Effector memory CD8-positive, alpha-beta T cell (primary cell): ENCODE data around the gene TM4SF1.

Source experiments
- ATAC-seq: fragments of 150-1000 bp; cut with Tn5 transposase; replicated peaks from 2 replicates; pipeline ENCODE4 v1.10.0; 2021; ENCODE audit warnings: mild to moderate bottlenecking, moderate library complexity
- DNase-seq, 3 experiments: peaks; one replicate each; pipeline ENCODE4 v3.0.0; 2021
- H3K27ac Mint-ChIP-seq, 2 donors: one replicate each; pipeline ENCODE4 v1.8.0; 2022; ENCODE audit warnings: mild to moderate bottlenecking in 2 of 2, mixed read lengths in 2 of 2, moderate library complexity in 2 of 2
- H3K27me3 Mint-ChIP-seq, 2 donors: one replicate each; pipeline ENCODE4 v1.8.0; 2022; ENCODE audit warnings: mixed read lengths in 2 of 2
- H3K36me3 Mint-ChIP-seq: one replicate; pipeline ENCODE4 v1.8.0; 2022; ENCODE audit warnings: mild to moderate bottlenecking, moderate library complexity, mixed read lengths; ENCODE audit not compliant: insufficient read depth
- H3K4me1 Mint-ChIP-seq, 2 donors: one replicate each; pipeline ENCODE4 v1.8.0; 2022; ENCODE audit warnings: low read depth in 2 of 2, mixed read lengths in 2 of 2
- H3K4me3 Mint-ChIP-seq, 2 donors: one replicate each; pipeline ENCODE4 v1.8.0; 2022; ENCODE audit warnings: mild to moderate bottlenecking in 2 of 2, mixed read lengths in 2 of 2, moderate library complexity in 2 of 2
- H3K9me3 Mint-ChIP-seq, 2 donors: one replicate each; pipeline ENCODE4 v1.8.0; 2022; ENCODE audit warnings: mixed read lengths in 2 of 2
- total RNA-seq, 9 experiments: gene quantifications; one replicate each; lab custom pipeline; 2026; lab: John Stamatoyannopoulos, UW

The TM4SF1 gene
- 0 to 0.13 (median 0) reads per million in 9 experiments for total RNA-seq

- Mint-ChIP-seq H3K27me3 (peaks cover 32 to 47% of the 10 kb centered on the region in 2 donors), H3K4me3 (no peak within 1 kb of the TSS), H3K27ac (peak within 1 kb of the TSS in 1 of 2 donors; percentile 15), H3K9me3 (no peaks in the 10 kb centered on the region), H3K4me1 (no peaks in the 10 kb centered on the region), H3K36me3 (no peaks in the 10 kb centered on the region)
- no peak for ATAC-seq
- DNase-seq, result no peak
These were observed at the start of gene TM4SF1 for GRCh38 chr3:149377408-149378364. Gene TM4SF1 (minus strand): TSS chr3:149377649. CDS start chr3:149377547, 102 bp downstream.

- H3K27ac Mint-ChIP-seq, result no peak overlapping the region
- DNase-seq (no peak), ATAC-seq (no peak)
These were observed 48.9 kb upstream of the TM4SF1 start for GRCh38 chr3:149426325-149426724.

GRCh38 chr3:149424918-149425317 is 47.5 kb upstream of the TM4SF1 start:
- DNase-seq, result no peak
- H3K27me3 Mint-ChIP-seq, result peaks cover 17 to 37% of the 10 kb centered on the region in 2 donors
- H3K27ac Mint-ChIP-seq, result no peak overlapping the region
- H3K4me1 Mint-ChIP-seq, result no peaks in the 10 kb centered on the region
- no peak for ATAC-seq
- H3K9me3 Mint-ChIP-seq, result no peaks in the 10 kb centered on the region
- no peak overlapping the region for H3K4me3 Mint-ChIP-seq
- H3K36me3 Mint-ChIP-seq, result no peaks in the 10 kb centered on the region

More at GRCh38 chr3:149426325-149426724, 48.9 kb upstream of the TM4SF1 start:
- Mint-ChIP-seq H3K9me3 (no peaks in the 10 kb centered on the region), H3K4me1 (no peaks in the 10 kb centered on the region), H3K27me3 (peaks cover 14 to 34% of the 10 kb centered on the region in 2 donors), H3K4me3 (no peak overlapping the region), H3K36me3 (no peaks in the 10 kb centered on the region)

- H3K4me3 Mint-ChIP-seq, result no peak overlapping the region
- DNase-seq, result no peak
These were observed 44.3 kb upstream of the TM4SF1 start for GRCh38 chr3:149421764-149422163.

GRCh38 chr3:149419816-149420215 is 42.4 kb upstream of the TM4SF1 start:
- no peak for ATAC-seq
- DNase-seq, result no peak
- H3K4me1 Mint-ChIP-seq, result peaks cover 0 to 2% of the 10 kb centered on the region in 2 donors
- H3K27me3 Mint-ChIP-seq, result peaks cover 11 to 40% of the 10 kb centered on the region in 2 donors
- H3K36me3 Mint-ChIP-seq, result no peaks in the 10 kb centered on the region
- H3K27ac Mint-ChIP-seq, result no peak overlapping the region
- H3K4me3 Mint-ChIP-seq, result no peak overlapping the region
- no peaks in the 10 kb centered on the region for H3K9me3 Mint-ChIP-seq

More at GRCh38 chr3:149421764-149422163, 44.3 kb upstream of the TM4SF1 start:
- Mint-ChIP-seq H3K9me3 (no peaks in the 10 kb centered on the region), H3K4me1 (no peaks in the 10 kb centered on the region), H3K27me3 (peaks cover 7 to 27% of the 10 kb centered on the region in 2 donors), H3K27ac (no peak overlapping the region), H3K36me3 (no peaks in the 10 kb centered on the region)
- ATAC-seq, result no peak

- H3K9me3 Mint-ChIP-seq, result no peaks in the 10 kb centered on the region
- no peak overlapping the region for H3K27ac Mint-ChIP-seq
- no peaks in the 10 kb centered on the region for H3K36me3 Mint-ChIP-seq
- peaks cover 0 to 2% of the 10 kb centered on the region in 2 donors for H3K4me1 Mint-ChIP-seq
- no peak for ATAC-seq
- H3K4me3 Mint-ChIP-seq, result no peak overlapping the region
- no peak for DNase-seq
- peaks cover 11 to 31% of the 10 kb centered on the region in 2 donors for H3K27me3 Mint-ChIP-seq
These were observed 40.3 kb upstream of the TM4SF1 start for GRCh38 chr3:149417727-149418126.

GRCh38 chr3:149417174-149417573 is 39.7 kb upstream of the TM4SF1 start:
- peaks cover 11 to 26% of the 10 kb centered on the region in 2 donors for H3K27me3 Mint-ChIP-seq
- no peak for DNase-seq
- peaks cover 0 to 2% of the 10 kb centered on the region in 2 donors for H3K4me1 Mint-ChIP-seq
- ATAC-seq, result no peak
- no peaks in the 10 kb centered on the region for H3K9me3 Mint-ChIP-seq
- no peak overlapping the region for H3K27ac Mint-ChIP-seq
- H3K36me3 Mint-ChIP-seq, result no peaks in the 10 kb centered on the region
- H3K4me3 Mint-ChIP-seq, result no peak overlapping the region

- peaks cover 0 to 2% of the 10 kb centered on the region in 2 donors for H3K4me1 Mint-ChIP-seq
- H3K27me3 Mint-ChIP-seq, result peaks cover 5 to 24% of the 10 kb centered on the region in 2 donors
- H3K9me3 Mint-ChIP-seq, result no peaks in the 10 kb centered on the region
- ATAC-seq (no peak), DNase-seq (no peak)
- H3K4me3 Mint-ChIP-seq, result no peak overlapping the region
- H3K27ac Mint-ChIP-seq, result no peak overlapping the region
- H3K36me3 Mint-ChIP-seq, result no peaks in the 10 kb centered on the region
These were observed 38.0 kb upstream of the TM4SF1 start for GRCh38 chr3:149415484-149415883.

GRCh38 chr3:149414557-149415231 is 37.2 kb upstream of the TM4SF1 start:
- no peak overlapping the region for H3K27ac Mint-ChIP-seq
- DNase-seq (no peak), ATAC-seq (no peak)
- peaks cover 5 to 18% of the 10 kb centered on the region in 2 donors for H3K27me3 Mint-ChIP-seq
- H3K36me3 Mint-ChIP-seq, result no peaks in the 10 kb centered on the region
- peaks cover 0 to 2% of the 10 kb centered on the region in 2 donors for H3K4me1 Mint-ChIP-seq
- H3K9me3 Mint-ChIP-seq, result no peaks in the 10 kb centered on the region
- H3K4me3 Mint-ChIP-seq, result no peak overlapping the region

- H3K36me3 Mint-ChIP-seq, result no peaks in the 10 kb centered on the region
- H3K9me3 Mint-ChIP-seq, result no peaks in the 10 kb centered on the region
- H3K4me1 Mint-ChIP-seq, result peaks cover 0 to 1% of the 10 kb centered on the region in 2 donors
- H3K4me3 Mint-ChIP-seq, result no peak overlapping the region
- no peak overlapping the region for H3K27ac Mint-ChIP-seq
- no peak for ATAC-seq
- H3K27me3 Mint-ChIP-seq, result peaks cover 2 to 12% of the 10 kb centered on the region in 2 donors
- DNase-seq, result no peak
These were observed 34.1 kb upstream of the TM4SF1 start for GRCh38 chr3:149411583-149411982.

- H3K27ac Mint-ChIP-seq, result no peak overlapping the region
These were observed 31.9 kb upstream of the TM4SF1 start for GRCh38 chr3:149409351-149409750.

GRCh38 chr3:149407898-149408297 is 30.4 kb upstream of the TM4SF1 start:
- H3K4me3 Mint-ChIP-seq, result no peak overlapping the region
- H3K9me3 Mint-ChIP-seq, result no peaks in the 10 kb centered on the region

More at GRCh38 chr3:149409351-149409750, 31.9 kb upstream of the TM4SF1 start:
- DNase-seq (no peak), ATAC-seq (no peak)
- H3K4me1 Mint-ChIP-seq, result no peaks in the 10 kb centered on the region
- H3K36me3 Mint-ChIP-seq, result no peaks in the 10 kb centered on the region
- H3K9me3 Mint-ChIP-seq, result no peaks in the 10 kb centered on the region
- H3K27me3 Mint-ChIP-seq, result peaks cover 10 to 12% of the 10 kb centered on the region in 2 donors
- H3K4me3 Mint-ChIP-seq, result no peak overlapping the region

GRCh38 chr3:149406244-149406752 is 28.8 kb upstream of the TM4SF1 start:
- Mint-ChIP-seq H3K9me3 (no peaks in the 10 kb centered on the region), H3K27ac (no peak overlapping the region), H3K27me3 (peaks cover 22 to 33% of the 10 kb centered on the region in 2 donors), H3K4me1 (no peaks in the 10 kb centered on the region), H3K4me3 (no peak overlapping the region), H3K36me3 (no peaks in the 10 kb centered on the region)
- ATAC-seq (no peak), DNase-seq (no peak)

More at GRCh38 chr3:149407898-149408297, 30.4 kb upstream of the TM4SF1 start:
- Mint-ChIP-seq H3K27me3 (peaks cover 17 to 23% of the 10 kb centered on the region in 2 donors), H3K4me1 (no peaks in the 10 kb centered on the region), H3K27ac (no peak overlapping the region), H3K36me3 (no peaks in the 10 kb centered on the region)
- no peak for ATAC-seq
- DNase-seq, result no peak
